NCI-H2107 treated with DMSO at 0.1 percent for 48 hours (cell line): Measurements from ENCODE around the gene PLPP6.

Experiments
- DNase-seq: peaks from one replicate; lab custom pipeline; 2025; ENCODE audit not compliant: unreplicated experiment; lab: John Stamatoyannopoulos, UW

PLPP6 gene

GRCh38 chr9:4661611-4662010 is 483 bp upstream of the PLPP6 start:
- DNase-seq, result peak; percentile 84

GRCh38 chr9:4662989-4663792 is 1.1 kb downstream of the PLPP6 start:
- no peak for DNase-seq

GRCh38 chr9:4663956-4664355 is 1.9 kb downstream of the PLPP6 start:
- DNase-seq, result no peak

GRCh38 chr9:4665357-4665756 is 3.3 kb downstream of the PLPP6 start:
- DNase-seq, result peak; percentile 33

- peak; percentile 31 for DNase-seq
Observed at GRCh38 chr9:4666042-4666699, 4.1 kb downstream of the PLPP6 start, which contains the start of gene SPATA6L. TSS of gene SPATA6L (minus strand) at chr9:4666480. CDS start at chr9:4666250, 230 bp downstream.

- no peak for DNase-seq
Observed at GRCh38 chr9:4667681-4668080, 5.6 kb downstream of the PLPP6 start.

GRCh38 chr9:4668604-4669003 is 6.5 kb downstream of the PLPP6 start:
- no peak for DNase-seq

GRCh38 chr9:4669890-4670289 is 7.8 kb downstream of the PLPP6 start:
- no peak for DNase-seq

- no peak for DNase-seq
Observed at GRCh38 chr9:4670591-4670990, 8.5 kb downstream of the PLPP6 start.

- no peak for DNase-seq
Observed at GRCh38 chr9:4671737-4672136, 9.6 kb downstream of the PLPP6 start.

GRCh38 chr9:4674783-4675182 is 12.7 kb downstream of the PLPP6 start:
- DNase-seq, result no peak

- no peak for DNase-seq
Observed at GRCh38 chr9:4677392-4677791, 15.3 kb downstream of the PLPP6 start.

GRCh38 chr9:4678679-4679267 is 16.7 kb downstream of the PLPP6 start:
- DNase-seq, result peak; percentile 60

GRCh38 chr9:4679268-4680172 is 17.4 kb downstream of the PLPP6 start, which contains the start of gene CDC37L1:
TSS of gene CDC37L1 (plus strand) at chr9:4679569. CDS start at chr9:4679768, 199 bp downstream.
- DNase-seq, result peak; percentile 87

- DNase-seq, result no peak
Observed at GRCh38 chr9:4680173-4680525, 18.1 kb downstream of the PLPP6 start.

GRCh38 chr9:4680750-4681149 is 18.7 kb downstream of the PLPP6 start:
- DNase-seq, result no peak

- no peak for DNase-seq
Observed at GRCh38 chr9:4684820-4685219, 22.7 kb downstream of the PLPP6 start.

- no peak for DNase-seq
Observed at GRCh38 chr9:4686112-4686511, 24.0 kb downstream of the PLPP6 start.

GRCh38 chr9:4686584-4686983 is 24.5 kb downstream of the PLPP6 start:
- no peak for DNase-seq

- DNase-seq, result no peak
Observed at GRCh38 chr9:4689021-4689420, 26.9 kb downstream of the PLPP6 start.

- DNase-seq, result no peak
Observed at GRCh38 chr9:4689687-4690104, 27.6 kb downstream of the PLPP6 start.
